NCI-H2196 (cell line): ENCODE data around the gene PPARG.
"Not testable (repeated sequence)": the region's sequence is repeated elsewhere in the genome, so short reads cannot be mapped to it uniquely, and the experiment has no call there.

ENCODE experiments used
- DNase-seq: peaks from one replicate; lab custom pipeline; 2025; ENCODE audit not compliant: unreplicated experiment; lab: John Stamatoyannopoulos, UW

Gene PPARG

GRCh38 chr3:12288182-12289129 lies at the start of gene PPARG:
Gene PPARG, plus strand, starts transcription at chr3:12289070. Its CDS starts 90,642 bp downstream, at chr3:12379712.
- no peak for DNase-seq

DNA sequence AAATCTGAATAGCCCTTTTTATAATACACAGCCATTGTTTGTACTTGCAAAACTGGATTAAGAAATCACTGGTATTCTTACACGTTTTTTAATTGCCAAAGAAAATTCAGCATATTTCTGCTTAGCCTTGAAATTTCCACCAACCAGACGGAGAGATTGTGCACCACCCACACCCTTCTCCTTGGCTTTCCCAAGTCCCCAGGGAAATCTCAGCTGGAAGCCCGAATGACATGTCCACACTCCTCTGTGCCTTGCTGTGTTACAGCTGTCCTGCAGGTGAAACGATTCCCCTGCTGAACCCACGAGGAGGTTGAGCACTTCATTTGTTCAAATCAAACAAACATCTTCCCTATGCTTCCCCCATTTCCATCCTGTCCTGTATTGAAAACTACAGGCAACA lies 49.6 kb upstream of the PPARG start:
- no peak for DNase-seq

GRCh38 chr3:12242772-12243171 lies 46.1 kb upstream of the PPARG start:
- no peak for DNase-seq

DNA sequence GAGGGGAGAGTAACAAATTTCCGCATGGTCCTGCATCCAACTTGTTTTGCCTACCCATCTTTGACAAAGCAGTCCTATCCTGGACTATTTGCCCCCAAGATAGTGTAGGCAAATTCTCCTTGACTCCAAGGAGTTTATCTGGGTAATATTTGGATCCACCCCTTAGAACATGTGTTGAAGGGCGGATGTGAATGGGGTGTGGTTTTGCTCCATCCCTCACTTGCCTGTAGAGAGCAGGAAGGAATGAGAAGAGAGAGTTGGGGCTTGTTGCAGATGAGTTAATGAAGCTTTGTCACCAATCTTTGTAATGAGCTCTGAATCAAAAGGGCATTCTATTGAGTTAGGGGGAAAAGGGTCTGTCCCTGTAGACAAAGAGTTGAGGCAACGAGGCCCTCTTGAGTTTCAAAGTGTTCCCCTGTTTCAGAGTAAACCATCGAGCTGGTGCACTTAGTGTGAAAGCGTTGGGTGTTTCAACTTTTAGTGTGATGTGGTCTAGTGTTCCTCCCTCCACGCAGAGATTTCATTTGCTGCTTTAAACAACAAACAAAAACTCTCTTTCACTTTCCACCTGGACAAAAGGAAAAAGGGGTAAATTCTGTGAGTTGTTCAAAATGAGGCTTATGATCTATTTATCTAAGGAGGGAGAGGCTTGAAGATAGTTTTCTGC lies 42.2 kb upstream of the PPARG start:
- DNase-seq, result no peak

- no peak for DNase-seq
Observed at GRCh38 chr3:12247411-12247810, 41.5 kb upstream of the PPARG start.

- DNase-seq, result no peak
Observed at GRCh38 chr3:12249519-12249918, 39.4 kb upstream of the PPARG start.

DNA sequence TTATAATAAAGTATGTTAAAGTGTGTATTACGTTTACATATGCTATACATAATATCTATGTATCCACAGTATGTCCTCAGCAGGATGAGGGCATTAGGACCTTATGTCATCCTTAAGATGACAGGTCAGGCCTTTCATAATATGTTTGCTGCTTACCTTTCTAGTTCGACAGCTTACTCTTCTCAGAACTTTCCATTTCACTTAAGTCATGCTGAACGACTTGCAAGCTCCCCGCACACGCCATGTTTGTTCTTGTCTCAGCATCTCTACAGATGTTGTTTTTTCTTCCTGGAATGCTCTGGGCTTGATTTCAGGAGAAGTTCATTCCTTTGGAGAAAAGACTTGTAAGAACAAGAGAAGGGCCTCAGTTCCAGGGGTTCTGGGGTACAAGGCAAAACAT lies 36.0 kb upstream of the PPARG start:
- DNase-seq, result no peak

GRCh38 chr3:12253516-12254343 lies 35.1 kb upstream of the PPARG start:
- no peak for DNase-seq

DNA sequence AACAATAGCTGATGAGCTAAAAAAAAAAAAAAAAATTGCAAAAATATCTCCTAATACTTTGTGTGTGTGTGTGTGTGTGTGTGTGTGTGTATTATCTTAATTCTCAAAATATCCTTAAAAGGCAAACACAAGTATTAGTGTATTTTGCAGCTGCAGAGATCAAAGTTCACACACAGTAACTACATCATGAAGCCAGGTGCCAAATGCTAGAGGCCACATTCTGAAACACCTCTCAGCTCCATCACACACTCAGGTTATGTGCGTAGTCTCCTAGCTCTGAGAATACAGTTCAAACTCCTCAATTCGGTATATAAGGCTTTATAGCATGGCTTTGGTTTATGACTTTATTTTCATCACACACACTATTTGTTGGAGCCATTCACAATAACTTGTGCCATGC lies 33.5 kb upstream of the PPARG start:
- no peak for DNase-seq

GRCh38 chr3:12258911-12259310 lies 30.0 kb upstream of the PPARG start:
- no peak for DNase-seq

GRCh38 chr3:12262173-12262572 lies 26.7 kb upstream of the PPARG start:
- DNase-seq, result not testable (repeated sequence)

DNA sequence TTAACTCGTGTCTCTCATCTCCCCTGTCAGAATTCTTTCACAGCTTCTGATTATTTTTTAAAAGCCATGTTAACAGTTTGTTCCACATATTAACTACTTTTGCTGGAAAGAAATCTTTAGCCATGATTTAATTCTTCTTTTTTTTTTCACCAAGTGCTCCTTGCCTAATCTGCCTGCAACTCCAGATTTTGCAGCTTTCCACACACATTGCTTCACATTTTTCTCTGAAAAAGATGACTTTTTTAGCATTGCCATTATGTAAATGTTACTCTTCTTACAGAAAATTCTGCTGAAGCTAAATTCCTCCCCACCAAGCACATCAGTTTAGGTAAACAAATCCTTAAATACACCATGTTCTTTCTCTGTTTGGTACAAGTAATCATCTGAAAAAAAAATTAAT lies 23.4 kb upstream of the PPARG start:
- DNase-seq, result no peak

GRCh38 chr3:12266038-12266437 lies 22.8 kb upstream of the PPARG start:
- no peak for DNase-seq

DNA sequence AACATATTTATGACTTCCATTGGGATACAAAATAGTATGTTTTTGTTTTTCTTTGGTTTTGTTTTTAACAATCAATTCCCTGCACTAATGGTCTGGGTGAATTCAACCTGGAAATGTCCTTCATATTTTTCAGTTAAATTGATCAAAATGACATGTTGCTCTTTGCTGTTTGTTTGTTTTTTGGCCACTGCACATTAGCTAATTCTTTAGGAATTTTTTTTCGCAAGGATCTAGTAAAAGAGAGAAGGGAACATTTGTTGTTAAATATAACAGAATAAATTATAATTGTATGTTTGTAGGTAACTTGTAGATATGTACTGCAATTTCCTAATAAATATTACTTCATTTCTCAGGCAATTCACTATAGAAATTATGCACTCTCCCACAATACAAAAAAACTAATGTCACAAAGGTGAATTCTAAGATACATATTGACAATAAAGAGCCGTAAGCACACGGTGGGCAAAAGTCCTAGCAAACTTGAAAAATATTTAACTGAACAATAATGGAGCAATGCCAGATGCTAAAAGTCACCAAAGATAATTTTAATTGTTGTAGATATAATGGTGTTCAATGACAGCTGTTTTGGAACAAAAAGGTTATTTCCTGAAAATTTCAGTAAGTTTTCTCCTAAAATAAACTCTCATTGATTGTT lies 21.4 kb upstream of the PPARG start:
- no peak for DNase-seq

GRCh38 chr3:12268049-12268735 lies 20.7 kb upstream of the PPARG start:
- no peak for DNase-seq

- no peak for DNase-seq
Observed at GRCh38 chr3:12270976-12271375, 17.9 kb upstream of the PPARG start.

DNA sequence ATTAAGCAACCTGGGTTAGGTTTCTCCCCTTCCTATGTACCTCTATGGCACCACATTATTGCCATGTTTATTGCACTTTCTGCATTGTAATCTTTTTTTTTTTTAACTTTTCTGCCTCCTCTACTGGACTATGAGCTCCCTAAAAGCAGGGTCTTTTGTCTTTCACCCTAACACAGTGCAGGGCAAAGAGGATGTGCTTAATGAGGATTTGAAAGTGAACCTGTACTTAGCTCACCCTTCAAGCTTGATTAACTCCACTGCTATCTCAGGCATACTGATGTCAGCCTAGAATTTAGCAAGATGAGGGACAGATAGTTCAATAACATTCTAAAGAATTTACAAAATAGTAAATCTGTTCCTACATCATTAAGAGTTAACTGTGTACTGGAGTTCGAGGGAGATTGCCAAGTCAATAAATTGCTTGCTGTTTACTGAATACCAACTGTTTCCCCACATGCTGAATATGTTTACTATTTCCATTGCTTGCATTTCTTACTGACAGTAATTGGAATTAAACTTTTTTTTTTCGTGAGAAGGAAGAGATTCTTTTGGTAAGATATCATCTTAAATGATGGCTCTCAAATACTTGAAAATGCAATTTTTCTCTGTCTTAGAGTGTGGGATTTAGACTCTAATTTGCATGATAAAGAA lies 15.7 kb upstream of the PPARG start:
- no peak for DNase-seq

GRCh38 chr3:12275974-12276650 lies 12.8 kb upstream of the PPARG start:
- no peak for DNase-seq

DNA sequence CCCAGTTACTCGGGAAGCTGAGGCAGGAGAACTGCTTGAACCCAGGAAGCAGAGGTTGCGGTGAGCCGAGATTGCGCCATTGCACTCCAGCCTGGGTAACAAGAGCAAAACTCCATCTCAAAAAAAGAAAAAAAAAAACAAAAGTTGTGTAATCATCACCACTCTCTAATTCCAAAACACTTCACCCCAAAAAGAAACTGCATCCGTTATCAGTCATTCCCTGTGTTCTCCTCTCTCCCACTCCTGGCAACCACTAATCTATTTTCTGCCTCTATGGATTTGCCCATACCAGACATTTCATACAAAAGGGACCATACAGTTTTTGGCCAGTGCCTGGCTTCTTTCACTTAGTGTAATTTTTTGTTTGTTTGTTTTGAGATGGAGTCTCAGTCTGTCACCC lies 12.0 kb upstream of the PPARG start:
- not testable (repeated sequence) for DNase-seq
